ENCODE data around the gene C4orf46.

DNA sequence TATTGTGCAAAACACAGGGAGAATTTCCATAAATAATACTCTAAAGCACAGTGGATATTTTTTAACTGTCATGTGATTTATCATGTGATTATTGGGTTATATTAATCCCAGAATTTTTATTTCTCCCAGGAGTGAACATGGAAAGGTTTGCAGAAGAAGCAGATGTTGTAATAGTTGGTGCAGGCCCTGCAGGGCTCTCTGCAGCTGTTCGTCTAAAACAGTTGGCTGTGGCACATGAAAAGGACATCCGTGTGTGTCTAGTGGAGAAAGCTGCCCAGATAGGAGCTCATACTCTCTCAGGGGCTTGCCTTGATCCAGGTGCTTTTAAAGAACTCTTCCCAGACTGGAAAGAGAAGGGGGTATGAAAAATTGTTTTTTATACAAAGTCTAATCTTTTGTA lies 10.4 kb upstream of the C4orf46 start:
- no peak for TF ChIP-seq POLR2A (IDR thresholded peaks at IDR 0.05)
- TF ChIP-seq, protein P1, sequence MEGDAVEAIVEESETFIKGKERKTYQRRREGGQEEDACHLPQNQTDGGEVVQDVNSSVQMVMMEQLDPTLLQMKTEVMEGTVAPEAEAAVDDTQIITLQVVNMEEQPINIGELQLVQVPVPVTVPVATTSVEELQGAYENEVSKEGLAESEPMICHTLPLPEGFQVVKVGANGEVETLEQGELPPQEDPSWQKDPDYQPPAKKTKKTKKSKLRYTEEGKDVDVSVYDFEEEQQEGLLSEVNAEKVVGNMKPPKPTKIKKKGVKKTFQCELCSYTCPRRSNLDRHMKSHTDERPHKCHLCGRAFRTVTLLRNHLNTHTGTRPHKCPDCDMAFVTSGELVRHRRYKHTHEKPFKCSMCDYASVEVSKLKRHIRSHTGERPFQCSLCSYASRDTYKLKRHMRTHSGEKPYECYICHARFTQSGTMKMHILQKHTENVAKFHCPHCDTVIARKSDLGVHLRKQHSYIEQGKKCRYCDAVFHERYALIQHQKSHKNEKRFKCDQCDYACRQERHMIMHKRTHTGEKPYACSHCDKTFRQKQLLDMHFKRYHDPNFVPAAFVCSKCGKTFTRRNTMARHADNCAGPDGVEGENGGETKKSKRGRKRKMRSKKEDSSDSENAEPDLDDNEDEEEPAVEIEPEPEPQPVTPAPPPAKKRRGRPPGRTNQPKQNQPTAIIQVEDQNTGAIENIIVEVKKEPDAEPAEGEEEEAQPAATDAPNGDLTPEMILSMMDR (IDR thresholded peaks at IDR 0.05 in 4 of 5, conservative IDR thresholded peaks at IDR 0.05 in 1 of 5): no peak
